Left ventricle myocardium inferior (tissue), 1 donor: ENCODE data around the gene HSD17B2. TPM values are rescaled to one million over a fixed set of nuclear protein-coding genes. Genes with fewer than 3 reads are reported as not detected.

ENCODE experiments used
- DNase-seq: peaks from one replicate; pipeline ENCODE4 v3.0.0-alpha.2; 2020
- H3K27ac ChIP-seq: fragments of 200-600 bp; replicated peaks from 2 replicates; pipeline ENCODE4 v1.8.0; 2021
- H3K27me3 ChIP-seq: fragments of 200-600 bp; 2 replicates; pipeline ENCODE4 v1.8.0; 2021; ENCODE audit warnings: low read depth
- H3K36me3 ChIP-seq: fragments of 200-600 bp; 2 replicates; pipeline ENCODE4 v1.8.0; 2021
- H3K4me1 ChIP-seq: fragments of 200-600 bp; 2 replicates; pipeline ENCODE4 v1.8.0; 2021
- H3K4me3 ChIP-seq: fragments of 200-600 bp; 2 replicates; pipeline ENCODE4 v1.8.0; 2021; ENCODE audit warnings: mild to moderate bottlenecking, moderate library complexity
- H3K9me3 ChIP-seq: fragments of 200-600 bp; replicated peaks from 2 replicates; pipeline ENCODE4 v1.8.0; 2021
- intact Hi-C: fragments of 100-400 bp; cut with micrococcal nuclease; formaldehyde crosslinking; loops from one replicate; pipeline ENCODE4 v1.11.0; 2022
- total RNA-seq: library from RNA; stranded (reverse); fragmentation: NEBNext Ultra II Directional; extraction: Animal tissue kit (Norgen Biotek cat#: 25700); gene quantifications from one replicate; pipeline ENCODE4 v1.2.1, GENCODE V29; 2021
- TF ChIP-seq, protein P1 (sequence below): fragments of 200-600 bp; IDR thresholded peaks from 2 replicates; pipeline ENCODE4 v1.8.0; 2021; ENCODE audit warnings: antibody characterized with exemption, mild to moderate bottlenecking, borderline replicate concordance
- donor health status: DM: no; HTN: yes; CAD: no; lungs with severe emphysema.

HSD17B2 gene
- total RNA-seq, 1 donor from 2014 or later = not detected

DNA sequence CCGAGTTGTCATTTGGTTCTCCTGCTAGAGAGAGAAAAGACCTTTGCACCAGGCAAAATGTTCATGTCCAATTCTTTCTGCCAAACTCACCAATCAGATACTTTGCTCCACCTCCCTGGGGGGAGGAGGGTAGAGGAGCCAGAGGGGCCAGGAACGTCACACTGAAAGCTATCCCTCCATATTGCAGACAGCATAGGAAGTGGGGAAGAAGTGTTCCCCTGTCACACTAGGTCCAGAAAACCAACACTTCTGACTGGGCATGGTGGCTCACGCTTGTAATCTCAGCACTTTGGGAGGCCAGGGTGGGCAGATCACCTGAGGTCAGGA is 9.5 kb downstream of the HSD17B2 start:
- Histone ChIP-seq H3K9me3 (no peaks in the 10 kb centered on the region), H3K4me1 (no peaks in the 10 kb centered on the region), H3K27ac (no peak overlapping the region), H3K27me3 (peaks cover 72% of the 10 kb centered on the region), H3K4me3 (no peak overlapping the region), H3K36me3 (no peaks in the 10 kb centered on the region)
- no peak for DNase-seq
- TF ChIP-seq, protein P1, sequence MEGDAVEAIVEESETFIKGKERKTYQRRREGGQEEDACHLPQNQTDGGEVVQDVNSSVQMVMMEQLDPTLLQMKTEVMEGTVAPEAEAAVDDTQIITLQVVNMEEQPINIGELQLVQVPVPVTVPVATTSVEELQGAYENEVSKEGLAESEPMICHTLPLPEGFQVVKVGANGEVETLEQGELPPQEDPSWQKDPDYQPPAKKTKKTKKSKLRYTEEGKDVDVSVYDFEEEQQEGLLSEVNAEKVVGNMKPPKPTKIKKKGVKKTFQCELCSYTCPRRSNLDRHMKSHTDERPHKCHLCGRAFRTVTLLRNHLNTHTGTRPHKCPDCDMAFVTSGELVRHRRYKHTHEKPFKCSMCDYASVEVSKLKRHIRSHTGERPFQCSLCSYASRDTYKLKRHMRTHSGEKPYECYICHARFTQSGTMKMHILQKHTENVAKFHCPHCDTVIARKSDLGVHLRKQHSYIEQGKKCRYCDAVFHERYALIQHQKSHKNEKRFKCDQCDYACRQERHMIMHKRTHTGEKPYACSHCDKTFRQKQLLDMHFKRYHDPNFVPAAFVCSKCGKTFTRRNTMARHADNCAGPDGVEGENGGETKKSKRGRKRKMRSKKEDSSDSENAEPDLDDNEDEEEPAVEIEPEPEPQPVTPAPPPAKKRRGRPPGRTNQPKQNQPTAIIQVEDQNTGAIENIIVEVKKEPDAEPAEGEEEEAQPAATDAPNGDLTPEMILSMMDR = no peak
- intact Hi-C loops = no loop called here

DNA sequence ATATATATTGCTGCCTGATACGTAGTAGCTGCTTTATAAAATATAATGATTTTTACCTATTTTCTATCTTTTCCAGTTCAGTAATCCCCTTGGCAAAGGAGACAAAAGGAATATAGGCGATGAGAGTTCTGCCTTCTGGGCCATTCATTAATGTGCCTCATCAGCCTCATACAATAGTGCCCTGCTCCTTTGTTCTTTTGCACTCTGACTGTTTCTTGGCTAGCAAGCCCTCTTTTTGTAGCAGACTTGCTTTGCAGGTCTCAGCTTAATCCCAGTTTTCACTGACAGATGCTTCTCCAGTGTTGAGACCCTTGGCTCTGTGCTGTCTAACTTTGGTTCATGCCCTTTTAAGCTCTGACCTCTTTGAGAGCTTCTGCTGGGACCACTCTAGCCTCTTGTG is 10.4 kb downstream of the HSD17B2 start:
- Histone ChIP-seq H3K9me3 (no peaks in the 10 kb centered on the region), H3K4me3 (no peak overlapping the region), H3K36me3 (no peaks in the 10 kb centered on the region), H3K27me3 (peaks cover 73% of the 10 kb centered on the region), H3K4me1 (no peaks in the 10 kb centered on the region), H3K27ac (no peak overlapping the region)
- intact Hi-C loops = no loop called here
- TF ChIP-seq, protein P1 = no peak
- no peak for DNase-seq

DNA sequence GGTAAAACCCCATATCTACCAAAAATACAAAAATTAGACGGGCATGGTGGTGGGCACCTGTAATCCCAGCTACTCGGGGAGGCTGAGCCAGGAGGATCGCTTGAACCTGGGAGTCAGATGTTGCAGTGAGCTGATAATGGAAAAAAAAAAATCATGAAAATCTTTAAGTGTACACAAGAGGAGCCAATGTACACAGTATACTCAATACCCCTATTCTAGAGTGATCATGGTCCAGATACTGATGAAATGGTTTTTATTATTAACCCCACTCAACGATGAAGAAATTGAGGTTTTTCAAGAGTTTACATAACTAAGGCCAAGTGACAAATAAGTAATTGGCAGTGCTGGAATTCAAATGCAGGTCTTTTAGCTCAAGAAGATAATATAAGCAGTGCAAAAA is 11.5 kb downstream of the HSD17B2 start:
- H3K4me1 ChIP-seq = no peaks in the 10 kb centered on the region
- no peak for DNase-seq
- no peak overlapping the region for H3K27ac ChIP-seq
- TF ChIP-seq, protein P1 = no peak
- peaks cover 76% of the 10 kb centered on the region for H3K27me3 ChIP-seq
- H3K36me3 ChIP-seq = no peaks in the 10 kb centered on the region
- no peaks in the 10 kb centered on the region for H3K9me3 ChIP-seq
- no peak overlapping the region for H3K4me3 ChIP-seq
- intact Hi-C loops = no loop called here

DNA sequence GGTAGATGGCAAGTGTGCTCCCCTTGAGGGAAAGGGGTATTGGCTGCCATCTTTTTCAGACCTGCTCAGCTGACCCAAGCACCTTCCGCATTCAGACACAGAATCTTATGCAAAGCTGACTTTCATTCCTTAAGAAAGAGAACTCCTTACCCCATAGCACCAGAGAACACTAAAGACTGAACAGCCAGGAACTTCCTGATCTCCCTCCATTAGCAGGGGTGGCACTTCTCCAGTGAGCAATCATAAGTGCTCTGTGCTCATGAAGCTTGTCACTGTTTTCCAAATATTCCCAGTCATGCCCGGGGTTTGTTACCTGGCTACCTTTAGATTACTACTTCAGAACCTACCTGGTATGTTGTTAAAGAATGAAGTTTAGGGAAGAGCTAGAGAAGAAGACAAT is 11.9 kb downstream of the HSD17B2 start:
- intact Hi-C loops = no loop called here
- H3K4me1 ChIP-seq = no peaks in the 10 kb centered on the region
- H3K9me3 ChIP-seq = no peaks in the 10 kb centered on the region
- TF ChIP-seq, protein P1 = no peak
- no peak overlapping the region for H3K27ac ChIP-seq
- H3K4me3 ChIP-seq = no peak overlapping the region
- DNase-seq = no peak
- peaks cover 74% of the 10 kb centered on the region for H3K27me3 ChIP-seq
- no peaks in the 10 kb centered on the region for H3K36me3 ChIP-seq

DNA sequence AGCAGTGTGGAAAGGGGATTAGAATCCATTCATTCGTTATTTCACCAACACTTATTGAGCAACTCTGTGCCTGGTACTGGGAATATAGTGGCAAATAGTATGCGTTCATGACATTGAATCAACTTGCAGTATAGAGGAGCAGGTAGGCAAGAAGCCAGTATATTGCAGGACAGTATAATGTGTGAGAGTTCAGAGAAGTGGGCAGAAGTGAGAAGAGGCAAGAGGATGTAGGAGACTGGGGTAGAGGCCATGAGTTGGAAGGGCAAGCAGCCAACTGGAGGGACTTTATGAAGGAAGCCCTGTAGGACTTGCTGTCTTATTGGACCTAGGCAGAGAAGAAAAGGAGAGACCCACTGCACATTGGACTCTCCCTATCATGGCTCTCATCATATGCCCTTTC is 12.3 kb downstream of the HSD17B2 start:
- Histone ChIP-seq H3K36me3 (no peaks in the 10 kb centered on the region), H3K27ac (no peak overlapping the region), H3K4me3 (no peak overlapping the region), H3K27me3 (peaks cover 71% of the 10 kb centered on the region), H3K4me1 (no peaks in the 10 kb centered on the region), H3K9me3 (no peaks in the 10 kb centered on the region)
- intact Hi-C loops = no loop called here
- TF ChIP-seq, protein P1 = no peak
- DNase-seq = no peak

DNA sequence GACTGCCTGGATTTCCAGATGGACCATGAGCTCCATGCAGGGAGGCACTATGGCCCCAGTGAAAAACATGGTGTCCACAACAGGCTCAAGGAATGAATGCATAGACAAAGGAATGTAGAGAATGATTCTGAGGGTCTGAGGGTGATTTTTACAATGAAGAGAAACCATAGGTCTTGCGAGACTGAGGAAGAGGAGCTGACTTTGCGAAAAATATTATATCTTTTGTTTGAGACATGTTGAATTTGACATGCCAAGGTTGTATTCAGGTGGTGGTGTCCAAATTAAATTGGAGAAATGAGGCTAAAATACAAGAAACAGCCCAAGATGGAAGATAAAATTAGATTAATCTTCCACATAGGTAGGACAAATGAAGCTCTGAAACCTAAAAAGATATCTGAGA is 12.7 kb downstream of the HSD17B2 start:
- H3K36me3 ChIP-seq = no peaks in the 10 kb centered on the region
- TF ChIP-seq, protein P1 = no peak
- intact Hi-C loops = no loop called here
- no peak overlapping the region for H3K27ac ChIP-seq
- H3K9me3 ChIP-seq = no peaks in the 10 kb centered on the region
- DNase-seq = no peak
- no peak overlapping the region for H3K4me3 ChIP-seq
- no peaks in the 10 kb centered on the region for H3K4me1 ChIP-seq
- peaks cover 72% of the 10 kb centered on the region for H3K27me3 ChIP-seq
